Measurements from ENCODE around the gene SMG6.
"Not testable (repeated sequence)": the region's sequence is repeated elsewhere in the genome, so short reads cannot be mapped to it uniquely, and the experiment has no call there.

The SMG6 gene

GRCh38 chr17:2202996-2203575 lies 100.5 kb downstream of the SMG6 start:
- no peak for DNase-seq (ENCODE audit: low spot score)

- no peak for DNase-seq (ENCODE audit: low spot score)
These were observed 101.1 kb downstream of the SMG6 start for GRCh38 chr17:2202302-2202995.

- not testable (repeated sequence) for DNase-seq (ENCODE audit: low spot score)
These were observed 104.2 kb downstream of the SMG6 start for GRCh38 chr17:2199386-2199785.

GRCh38 chr17:2198927-2199326 lies 104.7 kb downstream of the SMG6 start:
- DNase-seq (ENCODE audit: low spot score): no peak

- DNase-seq (ENCODE audit: low spot score): no peak
These were observed 106.3 kb downstream of the SMG6 start for GRCh38 chr17:2197271-2197670.

GRCh38 chr17:2195729-2196128 lies 107.9 kb downstream of the SMG6 start:
- DNase-seq (ENCODE audit: low spot score): no peak

- no peak for DNase-seq (ENCODE audit: low spot score)
These were observed 108.7 kb downstream of the SMG6 start for GRCh38 chr17:2194889-2195335.

GRCh38 chr17:2192367-2193057 lies 111.1 kb downstream of the SMG6 start:
- no peak for DNase-seq (ENCODE audit: low spot score)

GRCh38 chr17:2191785-2192184 lies 111.8 kb downstream of the SMG6 start:
- DNase-seq (ENCODE audit: low spot score): no peak

- DNase-seq (ENCODE audit: low spot score): no peak
These were observed 112.4 kb downstream of the SMG6 start for GRCh38 chr17:2191227-2191626.

- DNase-seq (ENCODE audit: low spot score): no peak
These were observed 113.6 kb downstream of the SMG6 start for GRCh38 chr17:2190014-2190413.

- DNase-seq (ENCODE audit: low spot score): no peak
These were observed 114.5 kb downstream of the SMG6 start for GRCh38 chr17:2188971-2189630.

- DNase-seq (ENCODE audit: low spot score): no peak
These were observed 115.8 kb downstream of the SMG6 start for GRCh38 chr17:2187758-2188157.

- DNase-seq (ENCODE audit: low spot score): no peak
These were observed 116.6 kb downstream of the SMG6 start for GRCh38 chr17:2186937-2187336.

GRCh38 chr17:2184993-2185931 lies 118.3 kb downstream of the SMG6 start:
- DNase-seq (ENCODE audit: low spot score): no peak

GRCh38 chr17:2183346-2183745 lies 120.2 kb downstream of the SMG6 start:
- DNase-seq (ENCODE audit: low spot score): no peak

- no peak for DNase-seq (ENCODE audit: low spot score)
These were observed 121.6 kb downstream of the SMG6 start for GRCh38 chr17:2181897-2182448.

GRCh38 chr17:2181206-2181896 lies 122.2 kb downstream of the SMG6 start:
- DNase-seq (ENCODE audit: low spot score): no peak

GRCh38 chr17:2180768-2181167 lies 122.8 kb downstream of the SMG6 start:
- DNase-seq (ENCODE audit: low spot score): no peak

- DNase-seq (ENCODE audit: low spot score): no peak
These were observed 123.8 kb downstream of the SMG6 start for GRCh38 chr17:2179615-2180295.
